Chondrocyte (in vitro differentiated cells): ENCODE measurements around the gene CRYGB. TPM values are rescaled to one million over a fixed set of nuclear protein-coding genes. Genes with fewer than 3 reads are reported as not detected.
"Not testable (repeated sequence)": the region's sequence is repeated elsewhere in the genome, so short reads cannot be mapped to it uniquely, and the experiment has no call there.

Experiments
- DNase-seq: peaks from one replicate; pipeline ENCODE4 v3.0.0; 2021; ENCODE audit warnings: mixed read lengths, low spot score
- H3K27ac Mint-ChIP-seq: one replicate; pipeline ENCODE4 v1.8.0; 2021; ENCODE audit warnings: mild to moderate bottlenecking, moderate library complexity, mixed read lengths; ENCODE audit not compliant: unreplicated experiment
- H3K27me3 Mint-ChIP-seq: 2 replicates; pipeline ENCODE4 v1.8.0; 2021; ENCODE audit warnings: low read depth, mixed read lengths
- H3K36me3 Mint-ChIP-seq: 2 replicates; pipeline ENCODE4 v1.8.0; 2021; ENCODE audit warnings: low read depth, mixed read lengths
- H3K4me1 Mint-ChIP-seq: 2 replicates; pipeline ENCODE4 v1.8.0; 2021; ENCODE audit warnings: low read depth, mild to moderate bottlenecking, mixed read lengths
- H3K4me3 Mint-ChIP-seq: one replicate; pipeline ENCODE4 v1.8.0; 2021; ENCODE audit warnings: mild to moderate bottlenecking, moderate library complexity, mixed read lengths; ENCODE audit not compliant: unreplicated experiment
- H3K9me3 Mint-ChIP-seq: 2 replicates; pipeline ENCODE4 v1.8.0; 2021; ENCODE audit warnings: low read depth, mixed read lengths
- total RNA-seq: library from RNA; stranded (reverse); gene quantifications from 3 replicates; pipeline ENCODE4 v1.2.1, GENCODE V29; 2021
- TF ChIP-seq, protein P1 (sequence below): fragments of 200-600 bp; sonication (generic); IDR thresholded peaks from 2 replicates; pipeline ENCODE4 v1.5.0; 2021; ENCODE audit warnings: antibody characterized with exemption, mild to moderate bottlenecking, moderate library complexity

CRYGB gene
- total RNA-seq, 1 donor from 2014 or later = not detected

DNA sequence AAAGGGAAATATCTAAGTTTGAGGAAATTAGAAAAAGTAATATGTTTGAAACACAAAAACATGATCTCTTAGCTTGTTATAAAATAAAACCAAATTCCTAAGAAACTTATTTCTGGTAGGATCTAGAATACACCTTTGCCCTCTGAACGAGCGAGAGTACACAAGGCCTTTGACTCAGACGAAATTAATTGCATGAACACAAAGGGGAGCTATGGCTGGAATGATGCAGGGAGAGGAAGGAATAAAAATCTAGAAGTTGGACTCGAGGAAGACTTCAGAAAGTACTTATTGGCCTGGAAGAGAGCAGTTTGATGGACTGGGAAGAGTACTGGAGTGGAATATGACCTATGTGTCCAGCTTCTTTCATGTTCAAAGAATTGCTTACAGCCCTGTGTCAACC lies 20.7 kb downstream of the CRYGB start:
- H3K27me3 Mint-ChIP-seq = peaks cover 9% of the 10 kb centered on the region
- H3K27ac Mint-ChIP-seq = no peak overlapping the region
- no peaks in the 10 kb centered on the region for H3K36me3 Mint-ChIP-seq
- TF ChIP-seq, protein P1, sequence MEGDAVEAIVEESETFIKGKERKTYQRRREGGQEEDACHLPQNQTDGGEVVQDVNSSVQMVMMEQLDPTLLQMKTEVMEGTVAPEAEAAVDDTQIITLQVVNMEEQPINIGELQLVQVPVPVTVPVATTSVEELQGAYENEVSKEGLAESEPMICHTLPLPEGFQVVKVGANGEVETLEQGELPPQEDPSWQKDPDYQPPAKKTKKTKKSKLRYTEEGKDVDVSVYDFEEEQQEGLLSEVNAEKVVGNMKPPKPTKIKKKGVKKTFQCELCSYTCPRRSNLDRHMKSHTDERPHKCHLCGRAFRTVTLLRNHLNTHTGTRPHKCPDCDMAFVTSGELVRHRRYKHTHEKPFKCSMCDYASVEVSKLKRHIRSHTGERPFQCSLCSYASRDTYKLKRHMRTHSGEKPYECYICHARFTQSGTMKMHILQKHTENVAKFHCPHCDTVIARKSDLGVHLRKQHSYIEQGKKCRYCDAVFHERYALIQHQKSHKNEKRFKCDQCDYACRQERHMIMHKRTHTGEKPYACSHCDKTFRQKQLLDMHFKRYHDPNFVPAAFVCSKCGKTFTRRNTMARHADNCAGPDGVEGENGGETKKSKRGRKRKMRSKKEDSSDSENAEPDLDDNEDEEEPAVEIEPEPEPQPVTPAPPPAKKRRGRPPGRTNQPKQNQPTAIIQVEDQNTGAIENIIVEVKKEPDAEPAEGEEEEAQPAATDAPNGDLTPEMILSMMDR = no peak
- no peaks in the 10 kb centered on the region for H3K4me1 Mint-ChIP-seq
- H3K9me3 Mint-ChIP-seq = peaks cover 3% of the 10 kb centered on the region
- no peak overlapping the region for H3K4me3 Mint-ChIP-seq
- no peak for DNase-seq

DNA sequence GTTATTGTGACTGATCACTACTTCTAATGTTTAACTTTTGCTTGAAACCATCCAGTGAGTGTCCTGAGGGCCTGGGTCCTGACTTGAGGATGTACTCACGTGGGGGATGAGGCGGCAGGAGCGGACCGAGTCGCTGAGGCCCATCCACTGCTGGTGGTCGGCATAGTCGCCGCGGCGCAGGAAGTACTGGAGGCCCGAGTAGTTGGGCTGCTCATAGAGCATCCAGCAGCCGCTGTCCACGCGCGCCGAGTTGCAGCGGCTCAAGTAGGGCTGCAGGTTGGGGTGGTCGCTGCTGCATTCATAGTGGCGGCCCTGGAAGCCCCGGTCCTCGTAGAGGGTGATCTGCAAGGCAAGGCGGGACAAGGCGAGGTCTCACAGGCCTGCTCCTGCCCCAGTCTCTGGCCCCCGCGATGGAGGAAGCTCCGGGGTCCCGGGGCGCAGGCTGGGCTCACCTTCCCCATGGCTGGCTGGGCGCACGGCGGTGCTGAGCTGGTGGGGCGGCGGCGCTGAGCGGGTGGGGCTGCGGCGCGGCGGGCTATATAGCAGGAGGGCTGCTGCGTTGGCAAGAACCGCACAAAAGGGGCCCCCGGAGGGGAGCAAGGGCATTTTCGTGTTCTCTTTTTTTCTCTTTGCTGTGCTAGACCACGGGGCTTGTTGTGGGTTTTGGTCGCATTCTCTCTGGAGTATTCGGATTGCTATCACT lies 21.8 kb downstream of the CRYGB start, which contains the start of gene CRYGD:
CRYGD (minus strand) TSS at position 512 of the 703 bp plus-strand sequence; CDS start at position 461, 51 bp downstream.
- not testable (repeated sequence) for H3K27ac Mint-ChIP-seq, DNase-seq, H3K36me3 Mint-ChIP-seq, H3K9me3 Mint-ChIP-seq, H3K4me1 Mint-ChIP-seq
- H3K4me3 Mint-ChIP-seq = peak within 1 kb of the TSS; percentile 6
- H3K27me3 Mint-ChIP-seq = peaks cover 11% of the 10 kb centered on the region

DNA sequence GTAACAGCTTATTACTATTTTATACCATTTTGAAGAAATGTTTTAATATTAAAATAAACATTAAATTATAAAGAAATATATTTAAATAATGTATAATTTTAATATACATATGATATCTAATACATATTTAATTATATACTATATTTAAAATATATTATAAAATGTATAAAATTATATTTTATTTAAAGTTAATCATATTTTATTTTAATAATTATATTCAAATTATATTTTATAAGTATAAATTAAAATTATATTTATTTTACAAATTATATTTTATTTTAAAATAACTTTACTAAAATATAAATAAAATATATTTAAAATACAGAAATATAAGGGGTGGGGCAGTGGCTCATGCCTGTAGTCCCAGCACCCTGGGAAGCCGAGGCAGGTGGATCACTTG lies 23.7 kb downstream of the CRYGB start:
- Mint-ChIP-seq H3K9me3 (peaks cover 3% of the 10 kb centered on the region), H3K4me3 (no peak overlapping the region), H3K27me3 (peaks cover 13% of the 10 kb centered on the region), H3K4me1 (no peaks in the 10 kb centered on the region), H3K27ac (no peak overlapping the region), H3K36me3 (no peaks in the 10 kb centered on the region)
- no peak for DNase-seq
- TF ChIP-seq, protein P1 = no peak

DNA sequence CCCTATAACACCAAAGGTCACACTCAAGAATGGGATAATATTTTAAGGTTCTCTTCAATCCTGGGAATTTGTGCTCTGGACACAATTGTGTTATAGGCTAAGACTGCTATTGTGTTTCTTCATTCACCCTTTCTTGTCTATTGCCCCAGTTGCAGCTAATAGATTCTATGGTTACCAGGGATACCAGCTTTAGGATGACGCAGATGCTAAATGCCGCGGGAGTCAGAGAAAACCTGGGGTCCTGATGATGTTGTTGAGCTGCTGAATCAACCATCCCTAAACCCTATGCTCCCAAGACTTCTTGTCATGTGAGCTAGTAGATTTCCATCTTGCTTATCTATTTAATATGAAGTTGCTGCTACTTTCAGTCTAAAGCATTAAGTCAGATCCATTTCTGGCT lies 27.0 kb downstream of the CRYGB start:
- Mint-ChIP-seq H3K27me3 (peaks cover 11% of the 10 kb centered on the region), H3K36me3 (no peaks in the 10 kb centered on the region), H3K4me1 (no peaks in the 10 kb centered on the region), H3K9me3 (no peaks in the 10 kb centered on the region), H3K27ac (no peak overlapping the region), H3K4me3 (no peak overlapping the region)
- TF ChIP-seq, protein P1 = no peak
- DNase-seq = no peak

DNA sequence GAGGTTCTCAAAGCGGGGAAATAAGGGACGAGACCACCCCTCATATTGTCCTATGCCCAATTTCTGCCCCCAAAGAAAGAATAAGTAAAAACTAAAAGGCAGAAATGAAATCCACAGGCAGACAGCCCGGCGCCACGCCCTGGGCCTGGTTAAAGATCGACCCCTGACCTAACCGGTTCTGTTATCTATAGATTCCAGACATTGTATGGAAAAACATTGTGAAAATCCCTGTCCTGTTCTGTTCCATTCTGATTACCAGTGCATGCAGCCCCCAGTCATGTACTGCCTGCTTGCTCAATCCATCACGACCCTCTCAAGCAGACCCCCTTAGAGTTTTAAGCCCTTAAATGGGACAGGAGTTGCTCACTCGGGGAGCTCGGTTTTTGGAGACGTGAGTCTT lies 28.6 kb downstream of the CRYGB start:
- DNase-seq, H3K36me3 Mint-ChIP-seq, H3K4me1 Mint-ChIP-seq, H3K4me3 Mint-ChIP-seq, H3K27ac Mint-ChIP-seq, H3K9me3 Mint-ChIP-seq: not testable (repeated sequence)
- H3K27me3 Mint-ChIP-seq = peaks cover 16% of the 10 kb centered on the region

DNA sequence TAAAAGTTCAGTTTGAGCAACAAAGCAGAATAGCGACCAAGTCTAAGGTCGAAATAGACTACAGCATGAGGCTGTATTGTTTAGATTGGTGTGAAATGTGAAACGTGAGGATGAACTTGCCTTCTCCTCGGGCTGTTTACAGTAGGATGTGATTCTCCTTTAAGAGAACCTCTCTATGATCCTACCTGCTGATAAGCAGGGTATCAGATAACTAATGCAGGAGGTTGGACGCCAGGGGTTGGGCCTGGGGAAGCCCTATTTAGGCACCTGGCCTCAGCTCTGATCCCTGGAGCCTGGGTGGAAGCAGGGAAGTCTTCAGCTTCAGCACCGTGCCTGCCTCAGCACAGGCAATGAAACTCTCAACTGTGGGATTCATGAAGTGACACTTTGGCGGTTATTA lies 33.0 kb downstream of the CRYGB start:
- Mint-ChIP-seq H3K27me3 (peaks cover 14% of the 10 kb centered on the region), H3K36me3 (no peaks in the 10 kb centered on the region), H3K4me1 (peaks cover 2% of the 10 kb centered on the region), H3K9me3 (no peaks in the 10 kb centered on the region), H3K27ac (no peak overlapping the region), H3K4me3 (no peak overlapping the region)
- TF ChIP-seq, protein P1 = no peak
- no peak for DNase-seq

DNA sequence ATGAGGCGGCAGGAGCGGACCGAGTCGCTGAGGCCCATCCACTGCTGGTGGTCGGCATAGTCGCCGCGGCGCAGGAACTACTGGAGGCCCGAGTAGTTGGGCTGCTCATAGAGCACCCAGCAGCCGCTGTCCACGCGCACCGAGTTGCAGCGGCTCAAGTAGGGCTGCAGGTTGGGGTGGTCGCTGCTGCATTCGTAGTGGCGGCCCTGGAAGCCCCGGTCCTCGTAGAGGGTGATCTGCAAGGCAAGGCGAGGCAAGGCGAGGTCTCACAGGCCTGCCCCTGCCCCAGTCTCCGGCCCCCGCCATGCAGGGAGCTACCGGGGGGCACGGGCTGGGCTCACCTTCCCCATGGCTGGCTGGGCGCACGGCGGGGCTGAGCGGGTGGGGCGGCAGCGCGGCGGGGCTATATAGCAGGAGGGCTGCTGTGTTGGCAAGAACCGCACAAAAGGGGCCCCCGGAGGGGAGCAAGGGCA lies 33.6 kb downstream of the CRYGB start:
- not testable (repeated sequence) for H3K4me3 Mint-ChIP-seq, H3K4me1 Mint-ChIP-seq, DNase-seq, H3K9me3 Mint-ChIP-seq, H3K27ac Mint-ChIP-seq, H3K36me3 Mint-ChIP-seq
- peaks cover 14% of the 10 kb centered on the region for H3K27me3 Mint-ChIP-seq
